Skin epidermis (tissue), 12 donors: ENCODE data around the gene NPAS2.

ENCODE experiments used
- H3K27ac ChIP-seq, 21 experiments: fragments of 200-600 bp; sonication (generic) in 11 of 21; one replicate each; pipeline ENCODE4 v1.5.0; 2020; ENCODE audit warnings: mild to moderate bottlenecking in 3 of 21, inconsistent platforms in 2 of 21, moderate library complexity in 2 of 21
- H3K4me3 ChIP-seq, 7 experiments: fragments of 200-600 bp; sonication (generic) in 2 of 7; one replicate each; pipeline ENCODE4 v1.5.0; 2020; ENCODE audit warnings: inconsistent platforms in 2 of 7, mild to moderate bottlenecking in 2 of 7, moderate library complexity in 1 of 7

Gene NPAS2

DNA sequence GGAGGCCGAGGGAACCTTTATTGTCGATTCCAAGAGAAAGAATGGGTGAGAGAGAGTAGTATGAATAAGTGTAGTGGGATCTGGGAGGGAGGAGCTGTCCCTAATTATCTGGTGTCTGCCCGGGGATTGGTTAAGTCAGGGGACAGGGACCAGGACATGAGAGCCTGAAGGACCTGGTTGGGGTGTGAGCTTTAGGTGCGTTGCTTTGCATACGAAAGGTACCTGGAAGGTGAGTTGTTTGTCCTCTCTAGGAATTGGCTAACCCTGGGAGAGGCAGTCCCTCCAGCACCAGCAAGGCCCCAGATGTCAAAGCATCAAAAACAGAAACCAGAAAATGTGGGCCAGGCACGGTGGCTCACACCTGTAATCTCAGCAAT lies 134.1 kb downstream of the NPAS2 start:
- no peak overlapping the region for H3K27ac ChIP-seq

GRCh38 chr2:100955226-100955625 lies 135.3 kb downstream of the NPAS2 start:
- Histone ChIP-seq H3K4me3 (no peak overlapping the region), H3K27ac (no peak overlapping the region)

More for the DNA sequence above, 134.1 kb downstream of the NPAS2 start:
- no peak overlapping the region for H3K4me3 ChIP-seq

DNA sequence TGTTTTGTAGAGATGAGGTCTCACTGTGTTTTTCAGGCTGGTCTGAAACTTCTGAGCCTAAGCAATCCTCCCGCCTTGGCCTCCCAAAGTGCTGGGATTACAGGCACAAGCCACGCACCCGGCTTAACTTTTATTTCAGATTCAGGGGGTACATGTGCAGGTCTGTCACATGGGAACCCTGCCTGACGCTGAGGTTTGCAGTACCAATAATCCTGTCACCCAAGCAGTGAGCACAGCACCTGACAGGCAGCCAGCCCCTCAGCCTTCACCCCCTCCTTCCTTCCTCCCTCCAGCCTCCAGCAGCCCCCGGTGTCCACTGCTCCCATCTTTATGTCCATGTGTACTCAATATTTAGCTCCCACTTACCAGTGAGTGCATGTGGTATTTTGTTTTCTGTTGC lies 136.1 kb downstream of the NPAS2 start:
- no peak overlapping the region for H3K27ac ChIP-seq
- H3K4me3 ChIP-seq, result no peak overlapping the region

- Histone ChIP-seq H3K4me3 (peak overlapping the region in 1 of 7 experiments; percentile 9), H3K27ac (peak overlapping the region in 1 of 21 experiments; percentile 39)
Measured at GRCh38 chr2:100957996-100958653, 138.2 kb downstream of the NPAS2 start.

DNA sequence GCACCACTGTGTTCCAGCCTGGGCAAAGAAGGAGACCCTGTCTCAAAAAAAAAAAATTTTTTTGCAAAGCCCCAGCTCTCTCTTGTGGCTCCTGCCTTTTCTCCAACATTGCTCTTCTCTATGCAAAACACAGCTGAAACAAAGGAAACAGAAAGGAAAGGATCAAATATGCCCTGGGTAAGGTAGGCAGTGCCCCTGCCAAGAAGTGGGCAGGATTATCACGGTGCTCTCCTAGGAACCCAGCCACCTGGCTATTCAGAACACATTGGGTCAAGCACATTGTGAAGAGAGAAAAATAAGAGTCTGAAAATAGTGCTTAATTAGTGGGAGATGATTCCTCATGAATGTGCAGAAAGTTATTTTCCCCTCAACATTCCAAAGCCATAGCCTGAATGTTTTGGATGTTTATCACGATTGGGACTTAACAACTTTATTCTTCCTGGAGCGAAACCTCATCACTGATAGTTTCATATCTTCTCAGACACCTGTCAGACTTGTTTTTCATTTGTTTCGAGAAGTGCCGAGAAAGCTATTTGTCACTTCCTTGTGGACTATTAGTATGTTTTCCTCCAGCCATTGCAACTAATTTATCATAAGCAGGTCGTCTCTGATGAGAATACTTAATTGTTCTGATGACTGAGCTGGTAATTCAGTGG lies 139.4 kb downstream of the NPAS2 start:
- H3K27ac ChIP-seq, result peak overlapping the region in 1 of 21 experiments; percentile 17
- no peak overlapping the region for H3K4me3 ChIP-seq

- no peak overlapping the region for H3K27ac ChIP-seq
- H3K4me3 ChIP-seq, result no peak overlapping the region
Measured at GRCh38 chr2:100960688-100961087, 140.7 kb downstream of the NPAS2 start.

- Histone ChIP-seq H3K27ac (no peak overlapping the region), H3K4me3 (no peak overlapping the region)
Measured at GRCh38 chr2:100962366-100963025, 142.6 kb downstream of the NPAS2 start.

DNA sequence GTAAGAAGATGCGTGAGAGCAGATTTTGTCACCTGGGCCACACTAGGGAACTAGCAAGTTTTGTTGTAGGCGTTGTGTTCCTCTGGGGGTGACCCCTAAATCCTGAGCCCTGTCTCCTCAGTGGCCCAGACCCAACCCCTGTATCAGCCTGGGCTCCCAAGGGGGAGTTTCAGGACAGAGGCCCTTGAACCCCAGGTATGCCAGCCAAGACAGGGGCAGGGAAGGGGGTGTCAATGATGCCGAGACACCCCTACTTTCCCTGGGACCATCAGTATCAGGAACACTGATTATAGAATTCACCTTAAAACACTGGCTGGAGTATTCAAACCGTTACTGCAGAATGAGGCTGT lies 143.1 kb downstream of the NPAS2 start:
- Histone ChIP-seq H3K27ac (no peak overlapping the region), H3K4me3 (no peak overlapping the region)

DNA sequence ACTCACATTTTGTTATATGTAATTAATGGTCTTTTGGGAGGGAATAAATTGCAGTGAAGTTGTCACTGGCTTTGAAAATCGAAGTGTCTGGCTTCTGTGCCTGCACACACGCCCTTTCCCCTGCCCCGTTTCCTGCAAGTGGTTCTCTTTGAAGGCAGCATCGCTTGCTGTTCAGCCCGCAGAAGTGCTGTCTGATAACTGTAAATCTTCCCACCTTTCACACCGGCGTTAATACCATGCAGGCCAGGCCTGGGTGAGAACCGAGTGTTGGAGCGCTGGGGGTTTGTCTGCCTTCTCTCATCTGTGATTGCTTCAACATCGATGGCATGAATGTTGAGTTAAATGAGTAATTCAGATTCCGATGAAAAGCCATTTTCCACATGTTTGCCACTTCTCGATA lies 144.3 kb downstream of the NPAS2 start:
- peak overlapping the region in 3 of 21 experiments; percentile 22 to 43 (median 25) for H3K27ac ChIP-seq

DNA sequence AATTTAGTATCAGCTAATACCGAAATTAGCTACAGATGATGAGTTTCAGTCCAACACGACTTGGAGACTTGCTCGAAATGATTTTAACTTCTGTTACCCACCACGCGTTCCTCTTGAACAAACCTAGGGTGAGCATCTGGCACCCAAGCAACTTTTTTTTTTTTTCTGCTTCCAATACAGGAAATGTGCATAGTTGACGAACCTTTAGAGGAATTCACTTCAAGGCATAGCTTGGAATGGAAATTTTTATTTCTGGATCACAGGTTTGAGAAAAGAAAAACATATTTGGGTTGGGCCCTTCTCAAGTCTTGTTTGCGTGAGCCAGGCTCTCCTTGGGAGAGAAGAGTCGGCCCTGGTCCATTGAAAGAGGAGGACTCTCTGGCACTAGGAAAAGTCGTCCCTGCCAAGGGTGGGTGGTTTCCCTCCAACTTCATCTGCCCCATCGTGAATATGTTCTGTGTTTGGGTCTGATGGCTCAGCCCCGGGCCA lies 144.8 kb downstream of the NPAS2 start:
- H3K4me3 ChIP-seq, result no peak overlapping the region
- peak overlapping the region in 3 of 21 experiments; percentile 11 to 66 (median 25) for H3K27ac ChIP-seq

More for the DNA sequence above, 144.3 kb downstream of the NPAS2 start:
- H3K4me3 ChIP-seq, result no peak overlapping the region

GRCh38 chr2:100965596-100965995 lies 145.7 kb downstream of the NPAS2 start:
- no peak overlapping the region for H3K4me3 ChIP-seq
- H3K27ac ChIP-seq, result peak overlapping the region in 1 of 21 experiments; percentile 66

GRCh38 chr2:100967716-100968115 lies 147.8 kb downstream of the NPAS2 start:
- Histone ChIP-seq H3K4me3 (no peak overlapping the region), H3K27ac (no peak overlapping the region)

DNA sequence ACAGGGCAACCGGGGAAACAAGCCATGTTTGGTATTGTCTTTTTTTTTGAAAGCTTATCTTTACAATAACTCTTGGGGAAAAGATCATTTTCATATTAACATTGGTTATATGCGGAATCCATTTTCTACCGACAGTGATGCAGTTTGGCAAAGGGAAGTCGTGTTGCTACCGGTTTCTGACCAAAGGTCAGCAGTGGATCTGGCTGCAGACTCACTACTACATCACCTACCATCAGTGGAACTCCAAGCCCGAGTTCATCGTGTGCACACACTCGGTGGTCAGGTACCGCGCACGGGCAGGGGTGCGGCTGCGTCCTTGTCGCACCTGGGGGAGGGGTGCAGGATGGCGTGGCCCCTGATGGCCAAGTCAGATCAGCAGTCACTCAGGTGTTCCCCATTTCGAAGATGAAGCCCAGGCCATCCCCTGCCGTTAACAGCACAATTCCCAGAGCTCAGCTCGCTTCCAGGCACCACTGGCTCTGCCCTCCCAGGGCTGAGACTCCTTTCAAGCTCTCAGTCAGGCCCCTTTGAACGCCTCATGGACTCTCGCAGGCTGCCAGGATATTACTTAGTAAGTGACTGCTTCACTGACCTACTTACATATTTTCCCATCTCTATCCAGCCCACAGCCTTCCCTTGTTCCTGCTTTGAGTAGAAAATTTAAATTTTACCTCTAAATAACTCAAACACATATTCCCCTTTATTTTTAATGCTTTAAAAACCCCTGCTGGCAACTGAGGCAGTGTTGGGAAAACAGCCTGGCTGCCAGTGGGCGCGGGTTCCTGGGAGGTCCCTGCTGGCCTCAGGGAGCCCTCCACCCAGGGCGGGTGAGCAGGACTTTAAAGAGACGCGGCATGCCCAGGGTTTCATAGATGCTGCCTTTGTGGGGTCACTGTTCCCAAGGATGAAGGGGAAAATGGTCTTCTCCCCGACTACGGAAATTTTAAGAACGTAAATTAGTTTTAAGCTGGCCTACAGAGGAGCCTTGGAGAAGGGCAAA lies 148.5 kb downstream of the NPAS2 start:
- Histone ChIP-seq H3K27ac (no peak overlapping the region), H3K4me3 (no peak overlapping the region)

DNA sequence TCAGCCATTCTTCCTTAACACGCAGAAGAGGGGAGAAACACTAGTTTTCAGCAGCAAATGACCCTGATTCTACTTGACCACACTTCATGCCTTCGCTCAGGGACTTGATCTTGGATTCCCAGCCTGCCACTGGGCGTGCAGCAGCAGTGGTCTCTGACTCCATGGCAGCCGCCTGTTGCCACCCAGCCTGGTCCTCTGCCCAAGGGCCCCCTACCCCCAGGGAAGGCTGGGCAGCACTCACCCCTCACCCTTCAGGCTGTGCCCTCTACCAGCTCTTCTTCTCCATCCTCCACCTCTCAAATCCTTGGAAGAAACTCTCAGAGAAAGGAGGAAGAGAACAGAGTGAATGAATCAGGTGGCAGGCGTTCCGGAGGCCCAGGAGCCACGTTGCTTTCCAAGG lies 150.1 kb downstream of the NPAS2 start:
- H3K27ac ChIP-seq, result no peak overlapping the region
- H3K4me3 ChIP-seq, result no peak overlapping the region

DNA sequence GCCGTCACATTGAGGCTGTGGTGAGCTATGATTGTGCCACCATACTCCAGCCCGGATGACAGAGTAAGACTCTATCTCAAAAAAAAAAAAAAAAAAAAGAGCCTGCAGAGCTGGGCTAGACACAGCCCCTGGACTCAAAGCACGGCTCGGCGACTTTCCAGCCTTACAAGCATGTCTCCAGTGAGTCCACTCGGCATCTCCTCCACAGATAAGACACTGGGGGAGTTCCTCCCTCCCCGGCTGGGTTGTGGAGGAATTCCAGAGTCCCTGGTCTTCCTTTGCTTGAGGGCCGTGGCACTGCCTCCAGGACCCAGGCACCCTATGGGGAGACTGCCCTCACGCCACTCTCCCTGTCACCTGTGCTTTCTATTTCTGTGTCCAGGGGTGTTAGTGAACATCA lies 151.3 kb downstream of the NPAS2 start:
- H3K27ac ChIP-seq, result no peak overlapping the region
- H3K4me3 ChIP-seq, result no peak overlapping the region

DNA sequence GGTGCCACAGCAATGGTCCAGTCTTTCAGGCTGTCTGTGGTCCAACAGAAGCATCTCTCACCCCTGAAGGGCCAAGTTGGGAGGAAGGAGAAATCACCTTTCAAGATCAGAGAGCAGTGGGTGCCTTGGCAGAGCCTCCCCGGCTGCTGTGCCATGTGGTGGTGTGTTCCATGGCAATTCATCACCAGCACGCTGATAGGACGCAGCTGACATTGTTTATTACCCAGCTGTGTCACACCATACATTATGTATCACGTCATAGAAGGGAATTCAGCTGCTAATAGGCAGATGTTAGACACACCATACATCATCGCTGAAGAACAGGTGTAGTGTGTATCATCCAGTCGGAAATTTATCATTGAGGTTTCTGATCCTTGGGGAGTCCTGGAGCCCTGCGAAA lies 152.5 kb downstream of the NPAS2 start:
- Histone ChIP-seq H3K4me3 (no peak overlapping the region), H3K27ac (no peak overlapping the region)

- H3K4me3 ChIP-seq, result no peak overlapping the region
- no peak overlapping the region for H3K27ac ChIP-seq
Measured at GRCh38 chr2:100974712-100975520, 155.0 kb downstream of the NPAS2 start.

- no peak overlapping the region for H3K4me3 ChIP-seq
- no peak overlapping the region for H3K27ac ChIP-seq
Measured at GRCh38 chr2:100975521-100975785, 155.5 kb downstream of the NPAS2 start.

GRCh38 chr2:100976061-100976460 lies 156.1 kb downstream of the NPAS2 start:
- no peak overlapping the region for H3K4me3 ChIP-seq

More at GRCh38 chr2:100976061-100976460, 156.1 kb downstream of the NPAS2 start:
- H3K27ac ChIP-seq, result no peak overlapping the region
